Upper lobe of right lung (tissue), 1 donor: ENCODE results near the gene COQ8B. TPM values are rescaled to one million over a fixed set of nuclear protein-coding genes. Genes with fewer than 3 reads are reported as not detected.

ENCODE experiments used
- ATAC-seq: fragments of 200-7000 bp; cut with Tn5 transposase; one replicate; pipeline ENCODE4 v1.9.1; 2020; ENCODE audit warnings: mild to moderate bottlenecking, moderate library complexity
- DNase-seq: peaks from one replicate; pipeline ENCODE4 v3.0.0-alpha.2; 2020
- H3K27ac ChIP-seq: fragments of 200-600 bp; one replicate; pipeline ENCODE4 v1.8.0; 2022
- H3K27me3 ChIP-seq: fragments of 200-600 bp; one replicate; pipeline ENCODE4 v1.8.0; 2022; ENCODE audit warnings: mild to moderate bottlenecking
- H3K36me3 ChIP-seq: fragments of 200-600 bp; one replicate; pipeline ENCODE4 v1.8.0; 2022
- H3K4me1 ChIP-seq: fragments of 200-600 bp; one replicate; pipeline ENCODE4 v1.8.0; 2022
- H3K4me3 ChIP-seq: fragments of 200-600 bp; one replicate; pipeline ENCODE4 v1.8.0; 2022; ENCODE audit warnings: mild to moderate bottlenecking
- H3K9me3 ChIP-seq: fragments of 200-600 bp; one replicate; pipeline ENCODE4 v1.8.0; 2022
- intact Hi-C: fragments of 100-400 bp; cut with DNase I; formaldehyde crosslinking; loops from one replicate; pipeline ENCODE4 v1.11.0; 2022
- total RNA-seq: library from RNA; stranded (reverse); fragmentation: NEBNext Ultra II Directional; extraction: Animal tissue kit (Norgen Biotek cat#: 25700); gene quantifications from one replicate; pipeline ENCODE4 v1.2.1, GENCODE V29; 2021
- TF ChIP-seq, protein P1 (sequence below): fragments of 200-600 bp; IDR thresholded peaks from one replicate; pipeline ENCODE4 v1.8.0; 2022; ENCODE audit warnings: antibody characterized with exemption
- donor health status: DM: no; HTN: yes; CAD: no; lungs with severe emphysema.

Gene COQ8B
- total RNA-seq, 1 donor from 2014 or later, result 43.6 TPM

DNA sequence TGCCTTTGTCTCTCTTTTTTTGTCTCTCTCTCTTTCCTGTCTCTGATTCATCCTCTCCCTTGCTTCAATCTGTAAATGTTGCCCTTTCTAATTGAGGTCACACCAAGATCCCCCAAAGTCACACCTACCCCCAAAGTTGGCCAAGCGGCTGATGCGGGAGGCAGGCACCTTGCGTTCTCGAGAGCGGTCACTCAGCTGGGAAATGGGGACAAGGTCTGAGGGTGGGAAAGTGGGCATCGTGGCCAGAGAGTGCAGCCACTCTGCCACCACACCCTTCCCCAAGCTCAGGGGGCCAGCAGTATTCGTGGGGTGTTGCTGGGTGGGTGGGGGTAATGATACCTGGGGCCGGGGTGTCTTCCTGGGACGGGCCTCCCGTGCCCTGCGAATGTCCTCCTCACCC is 2.7 kb downstream of the COQ8B start:
- TF ChIP-seq, protein P1, sequence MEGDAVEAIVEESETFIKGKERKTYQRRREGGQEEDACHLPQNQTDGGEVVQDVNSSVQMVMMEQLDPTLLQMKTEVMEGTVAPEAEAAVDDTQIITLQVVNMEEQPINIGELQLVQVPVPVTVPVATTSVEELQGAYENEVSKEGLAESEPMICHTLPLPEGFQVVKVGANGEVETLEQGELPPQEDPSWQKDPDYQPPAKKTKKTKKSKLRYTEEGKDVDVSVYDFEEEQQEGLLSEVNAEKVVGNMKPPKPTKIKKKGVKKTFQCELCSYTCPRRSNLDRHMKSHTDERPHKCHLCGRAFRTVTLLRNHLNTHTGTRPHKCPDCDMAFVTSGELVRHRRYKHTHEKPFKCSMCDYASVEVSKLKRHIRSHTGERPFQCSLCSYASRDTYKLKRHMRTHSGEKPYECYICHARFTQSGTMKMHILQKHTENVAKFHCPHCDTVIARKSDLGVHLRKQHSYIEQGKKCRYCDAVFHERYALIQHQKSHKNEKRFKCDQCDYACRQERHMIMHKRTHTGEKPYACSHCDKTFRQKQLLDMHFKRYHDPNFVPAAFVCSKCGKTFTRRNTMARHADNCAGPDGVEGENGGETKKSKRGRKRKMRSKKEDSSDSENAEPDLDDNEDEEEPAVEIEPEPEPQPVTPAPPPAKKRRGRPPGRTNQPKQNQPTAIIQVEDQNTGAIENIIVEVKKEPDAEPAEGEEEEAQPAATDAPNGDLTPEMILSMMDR, result no peak
- Histone ChIP-seq H3K27me3 (no peaks in the 10 kb centered on the region), H3K9me3 (no peaks in the 10 kb centered on the region), H3K4me1 (peaks cover 15% of the 10 kb centered on the region), H3K36me3 (peaks cover 33% of the 10 kb centered on the region), H3K4me3 (peak overlapping the region; percentile 75), H3K27ac (peak overlapping the region; percentile 95)
- intact Hi-C loops, result no loop called here
- ATAC-seq, result no peak
- DNase-seq, result no peak

GRCh38 chr19:40709817-40710216 is 6.9 kb downstream of the COQ8B start:
- intact Hi-C loops, result no loop called here
- TF ChIP-seq, protein P1, result no peak

DNA sequence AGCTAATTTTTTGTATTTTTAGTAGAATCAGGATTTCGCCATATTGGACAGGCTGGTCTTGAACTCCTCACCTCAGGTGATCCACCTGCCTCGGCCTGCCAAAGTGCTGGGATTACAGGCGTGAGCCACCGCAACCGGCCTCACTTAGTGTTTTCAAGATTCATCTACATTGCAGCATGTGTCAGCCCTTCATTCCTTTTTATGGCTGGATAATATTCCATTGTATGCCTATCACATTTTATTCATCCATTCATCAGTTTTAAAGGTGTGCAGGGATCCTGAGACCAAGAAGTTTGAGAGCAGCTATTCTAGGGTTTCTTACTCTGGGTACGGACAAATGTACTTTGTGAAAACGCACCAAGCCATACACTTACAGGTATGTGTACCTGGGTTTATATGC is 9.1 kb downstream of the COQ8B start:
- H3K27me3 ChIP-seq, result no peaks in the 10 kb centered on the region
- no peaks in the 10 kb centered on the region for H3K9me3 ChIP-seq
- DNase-seq (no peak), ATAC-seq (no peak)
- no peak overlapping the region for H3K4me3 ChIP-seq
- no peak overlapping the region for H3K27ac ChIP-seq
- intact Hi-C loops, result no loop called here
- TF ChIP-seq, protein P1, result no peak
- no peaks in the 10 kb centered on the region for H3K4me1 ChIP-seq
- peaks cover 87% of the 10 kb centered on the region for H3K36me3 ChIP-seq

More at GRCh38 chr19:40709817-40710216, 6.9 kb downstream of the COQ8B start:
- H3K27me3 ChIP-seq, result no peaks in the 10 kb centered on the region
- no peak for ATAC-seq
- H3K27ac ChIP-seq, result no peak overlapping the region
- no peaks in the 10 kb centered on the region for H3K9me3 ChIP-seq
- DNase-seq, result no peak
- peaks cover 7% of the 10 kb centered on the region for H3K4me1 ChIP-seq
- peaks cover 70% of the 10 kb centered on the region for H3K36me3 ChIP-seq
- H3K4me3 ChIP-seq, result no peak overlapping the region

DNA sequence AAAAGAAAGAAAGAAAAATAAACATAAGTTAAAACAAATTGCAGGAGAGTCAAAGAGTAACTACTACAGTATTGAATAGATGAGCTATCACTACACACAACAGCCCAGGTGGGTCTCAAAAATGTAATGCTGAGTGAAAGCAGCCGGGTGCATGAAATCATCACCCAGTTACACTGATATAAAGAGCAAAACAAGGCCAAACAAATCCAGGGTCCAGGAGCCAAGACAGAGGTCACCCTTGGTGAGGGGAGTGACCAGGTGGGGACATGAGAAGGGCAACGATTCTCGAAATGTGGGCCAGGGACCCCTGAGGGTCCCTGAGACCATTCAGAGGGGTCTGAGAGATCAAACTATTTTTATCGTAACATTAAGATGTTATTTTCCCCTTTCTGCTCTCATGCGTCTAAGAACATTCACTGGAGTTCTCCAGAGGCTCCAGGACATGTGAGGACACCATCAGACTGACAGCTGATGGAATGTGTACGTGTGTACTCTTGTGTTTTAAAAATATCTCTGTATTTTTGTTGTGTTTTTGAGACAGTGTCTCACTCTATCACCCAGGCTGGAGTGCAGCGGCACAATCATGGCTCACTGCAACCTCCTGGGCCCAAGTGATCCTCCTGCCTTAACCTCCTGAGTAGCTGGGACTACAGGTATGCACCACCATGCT is 10.6 kb downstream of the COQ8B start:
- H3K4me3 ChIP-seq, result no peak overlapping the region
- DNase-seq (no peak), ATAC-seq (no peak)
- no peaks in the 10 kb centered on the region for H3K27me3 ChIP-seq
- H3K9me3 ChIP-seq, result no peaks in the 10 kb centered on the region
- no peaks in the 10 kb centered on the region for H3K4me1 ChIP-seq
- TF ChIP-seq, protein P1, result no peak
- H3K27ac ChIP-seq, result no peak overlapping the region
- intact Hi-C loops, result no loop called here
- H3K36me3 ChIP-seq, result peaks cover 92% of the 10 kb centered on the region

DNA sequence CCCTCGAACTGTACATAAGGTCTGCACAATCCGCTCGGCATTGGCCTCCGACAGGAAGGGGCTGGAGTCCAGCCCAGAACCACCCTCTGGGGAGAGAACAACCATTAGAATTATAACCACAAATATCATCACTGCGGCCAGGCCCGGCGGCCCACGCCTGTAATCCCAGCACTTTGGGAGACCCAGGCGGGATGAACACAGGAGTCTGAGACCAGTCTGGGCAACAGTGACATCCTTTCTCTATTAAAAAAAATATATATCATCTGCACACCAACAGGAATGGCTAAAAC is 11.4 kb downstream of the COQ8B start:
- intact Hi-C loops, result no loop called here
- no peak for DNase-seq
- TF ChIP-seq, protein P1, result no peak
- no peaks in the 10 kb centered on the region for H3K4me1 ChIP-seq
- H3K9me3 ChIP-seq, result no peaks in the 10 kb centered on the region
- no peak for ATAC-seq
- H3K27ac ChIP-seq, result no peak overlapping the region
- no peak overlapping the region for H3K4me3 ChIP-seq
- peaks cover 92% of the 10 kb centered on the region for H3K36me3 ChIP-seq
- no peaks in the 10 kb centered on the region for H3K27me3 ChIP-seq
